GM20000 (cell line): ENCODE data around the gene MRPL58.
"Not testable (repeated sequence)": the region's sequence is repeated elsewhere in the genome, so short reads cannot be mapped to it uniquely, and the experiment has no call there.

Source experiments
- DNase-seq: peaks from one replicate; pipeline ENCODE4 v3.0.0; 2012; ENCODE audit warnings: low spot score
- TF ChIP-seq, protein P1 (sequence below): IDR thresholded peaks from 2 replicates; pipeline ENCODE4 v1.5.1; 2012; ENCODE audit warnings: mild to moderate bottlenecking, control low read depth; ENCODE audit errors: extremely low read depth, missing control alignments

Gene MRPL58

DNA sequence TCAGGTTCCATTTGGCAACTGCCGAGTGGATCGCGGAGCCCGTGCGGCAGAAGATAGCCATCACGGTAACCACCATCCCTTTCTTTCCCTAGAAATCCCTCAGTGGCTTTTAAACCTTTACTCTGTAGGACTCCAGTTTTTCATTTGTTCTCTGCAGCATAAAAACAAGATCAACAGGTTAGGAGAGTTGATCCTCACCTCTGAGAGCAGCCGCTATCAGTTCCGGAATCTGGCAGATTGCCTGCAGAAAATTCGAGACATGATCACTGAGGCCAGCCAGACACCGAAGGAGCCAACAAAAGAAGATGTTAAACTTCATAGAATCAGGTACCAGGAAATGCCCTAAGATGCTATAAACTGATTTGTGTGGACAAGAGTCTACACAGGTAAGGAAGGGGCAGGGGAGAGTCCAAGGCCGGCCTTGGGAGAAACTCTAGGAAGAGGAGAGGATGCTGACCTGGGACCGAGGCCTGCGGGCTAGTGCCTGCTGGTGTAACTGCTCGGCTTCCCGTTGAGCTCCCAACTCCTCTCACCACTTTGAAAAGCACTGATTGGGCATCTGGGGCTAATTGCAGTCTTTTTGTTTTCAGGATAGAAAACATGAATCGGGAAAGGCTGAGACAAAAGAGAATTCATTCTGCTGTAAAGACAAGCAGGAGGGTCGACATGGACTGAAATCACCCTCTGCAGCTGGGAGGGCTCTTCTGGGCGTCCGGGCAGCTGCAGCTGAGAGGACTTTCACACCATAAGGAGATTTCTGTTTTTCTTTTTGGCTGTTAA lies 8.1 kb downstream of the MRPL58 start:
- TF ChIP-seq, protein P1, sequence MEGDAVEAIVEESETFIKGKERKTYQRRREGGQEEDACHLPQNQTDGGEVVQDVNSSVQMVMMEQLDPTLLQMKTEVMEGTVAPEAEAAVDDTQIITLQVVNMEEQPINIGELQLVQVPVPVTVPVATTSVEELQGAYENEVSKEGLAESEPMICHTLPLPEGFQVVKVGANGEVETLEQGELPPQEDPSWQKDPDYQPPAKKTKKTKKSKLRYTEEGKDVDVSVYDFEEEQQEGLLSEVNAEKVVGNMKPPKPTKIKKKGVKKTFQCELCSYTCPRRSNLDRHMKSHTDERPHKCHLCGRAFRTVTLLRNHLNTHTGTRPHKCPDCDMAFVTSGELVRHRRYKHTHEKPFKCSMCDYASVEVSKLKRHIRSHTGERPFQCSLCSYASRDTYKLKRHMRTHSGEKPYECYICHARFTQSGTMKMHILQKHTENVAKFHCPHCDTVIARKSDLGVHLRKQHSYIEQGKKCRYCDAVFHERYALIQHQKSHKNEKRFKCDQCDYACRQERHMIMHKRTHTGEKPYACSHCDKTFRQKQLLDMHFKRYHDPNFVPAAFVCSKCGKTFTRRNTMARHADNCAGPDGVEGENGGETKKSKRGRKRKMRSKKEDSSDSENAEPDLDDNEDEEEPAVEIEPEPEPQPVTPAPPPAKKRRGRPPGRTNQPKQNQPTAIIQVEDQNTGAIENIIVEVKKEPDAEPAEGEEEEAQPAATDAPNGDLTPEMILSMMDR, result no peak
- no peak for DNase-seq

DNA sequence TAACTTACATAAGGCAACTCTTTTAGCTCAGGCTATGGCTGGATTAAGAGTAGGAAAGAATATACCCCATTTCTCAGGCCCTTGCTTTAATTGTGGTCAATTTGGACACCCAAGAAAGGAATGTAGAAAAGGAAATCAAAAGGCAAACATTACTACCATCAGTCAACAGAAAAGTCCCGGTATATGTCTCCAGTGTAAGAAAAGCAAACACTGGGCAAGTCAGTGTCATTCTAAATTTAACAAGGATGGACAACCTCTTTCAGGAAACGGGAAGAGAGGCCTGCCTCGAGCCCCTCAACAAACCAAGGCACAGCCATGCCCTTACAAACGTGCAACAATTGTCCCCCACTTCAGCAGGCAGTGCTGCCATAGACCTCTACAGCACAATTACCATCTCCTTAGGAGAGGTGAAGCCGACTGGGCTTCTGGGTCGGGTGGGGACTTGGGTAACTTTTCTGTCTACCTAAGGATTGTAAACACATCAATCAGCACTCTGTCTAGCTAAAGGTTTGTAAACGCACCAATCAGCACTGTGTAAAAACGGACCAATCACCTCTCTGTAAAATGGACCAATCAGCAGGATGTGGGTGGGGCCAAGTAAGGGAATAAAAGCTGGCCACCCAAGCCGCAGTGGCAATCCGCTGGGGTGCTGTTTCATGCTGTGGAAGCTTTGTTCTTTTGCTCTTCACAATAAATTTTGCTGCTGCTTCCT lies 12.4 kb downstream of the MRPL58 start:
- DNase-seq, result no peak

DNA sequence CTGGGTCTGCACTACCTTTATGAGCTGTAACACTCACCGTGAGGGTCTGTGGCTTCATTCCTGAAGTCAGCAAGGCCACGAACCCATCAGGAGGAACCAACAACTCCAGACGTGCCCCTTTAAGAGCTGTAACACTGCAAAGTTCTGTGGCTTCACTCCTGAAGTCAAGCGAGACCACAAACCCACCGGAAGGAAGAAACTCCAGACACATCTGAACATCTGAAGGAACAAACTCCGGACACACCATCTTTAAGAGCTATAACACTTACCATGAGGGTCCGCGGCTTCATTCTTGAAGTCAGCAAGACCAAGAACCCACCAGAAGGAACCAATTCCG lies 12.9 kb downstream of the MRPL58 start:
- DNase-seq, result not testable (repeated sequence)

More for the DNA sequence above, 12.4 kb downstream of the MRPL58 start:
- TF ChIP-seq, protein P1, result no peak

DNA sequence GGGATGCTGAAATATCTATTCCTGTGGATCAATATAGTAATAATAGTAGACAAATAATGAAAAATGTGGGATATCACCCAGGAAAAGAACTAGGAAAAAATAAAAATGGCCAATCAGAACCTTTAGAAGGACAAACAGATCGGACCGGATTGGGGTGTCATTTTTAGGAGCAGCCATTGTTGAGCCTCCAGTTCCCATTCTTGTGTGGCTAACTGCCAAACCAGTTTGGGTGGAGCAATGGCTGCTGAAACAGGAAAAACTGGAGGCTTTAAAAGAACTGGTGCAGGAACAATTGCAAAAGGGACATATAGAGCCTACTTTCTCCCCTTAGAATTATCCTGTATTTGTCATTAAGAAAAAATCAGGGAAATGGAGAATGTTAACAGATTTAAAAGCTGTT lies 14.2 kb downstream of the MRPL58 start:
- DNase-seq, result not testable (repeated sequence)

DNA sequence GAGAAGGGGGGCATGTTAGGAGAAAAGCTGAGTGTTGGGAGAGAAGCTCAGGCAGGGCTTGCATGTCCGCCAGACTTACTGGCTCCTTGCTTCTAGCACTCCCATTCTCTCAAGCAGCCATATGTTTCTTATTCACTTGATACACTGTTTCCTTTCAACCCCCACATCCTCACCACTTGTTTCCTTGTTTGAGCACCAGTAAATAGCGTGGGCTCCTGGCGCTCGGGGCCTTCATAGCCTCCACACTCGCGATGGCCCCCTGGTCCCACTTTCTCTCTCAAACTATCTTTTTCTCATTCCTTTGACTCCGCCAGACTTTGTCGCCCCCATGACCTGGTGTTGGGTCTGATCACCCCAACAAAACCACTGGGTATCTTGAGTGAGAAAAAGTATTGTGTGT lies 17.7 kb downstream of the MRPL58 start:
- TF ChIP-seq, protein P1, result no peak
- DNase-seq, result no peak

DNA sequence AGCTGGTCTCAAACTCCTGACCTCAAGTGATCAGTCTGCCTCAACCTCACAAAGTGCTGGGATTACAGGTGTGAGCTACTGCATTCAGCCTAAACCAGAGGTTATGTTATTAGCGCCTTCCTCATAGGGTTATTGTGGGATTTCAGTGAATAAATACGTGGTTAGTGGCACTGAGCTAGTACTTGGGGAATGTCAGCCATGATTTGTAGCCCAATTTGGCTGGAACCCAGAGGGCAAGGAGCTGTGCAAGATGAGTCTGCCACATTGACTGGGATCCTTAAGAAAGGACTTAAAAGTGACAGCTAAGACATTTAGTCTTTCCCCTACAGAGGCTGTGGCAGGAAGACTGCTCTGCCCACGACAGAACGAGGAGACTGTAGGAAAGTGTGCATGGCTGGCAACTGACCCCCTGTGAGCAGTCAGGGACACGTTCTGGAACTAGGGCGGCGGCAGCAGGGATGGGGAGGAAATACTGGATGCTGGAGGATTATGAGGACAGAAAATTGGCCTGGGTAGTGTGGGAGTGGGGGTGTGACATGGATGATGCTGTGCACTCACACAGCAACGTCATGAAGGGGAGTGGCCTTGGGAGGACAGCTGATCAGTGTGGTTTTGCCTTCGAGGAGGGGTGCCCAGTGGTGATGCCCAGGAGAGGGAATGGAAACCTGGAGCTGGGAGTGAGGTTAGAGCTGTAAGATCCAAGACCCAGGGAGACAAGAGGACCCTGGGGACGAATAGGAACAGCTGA lies 19.7 kb downstream of the MRPL58 start:
- TF ChIP-seq, protein P1, result no peak
- DNase-seq, result peak; percentile 69

DNA sequence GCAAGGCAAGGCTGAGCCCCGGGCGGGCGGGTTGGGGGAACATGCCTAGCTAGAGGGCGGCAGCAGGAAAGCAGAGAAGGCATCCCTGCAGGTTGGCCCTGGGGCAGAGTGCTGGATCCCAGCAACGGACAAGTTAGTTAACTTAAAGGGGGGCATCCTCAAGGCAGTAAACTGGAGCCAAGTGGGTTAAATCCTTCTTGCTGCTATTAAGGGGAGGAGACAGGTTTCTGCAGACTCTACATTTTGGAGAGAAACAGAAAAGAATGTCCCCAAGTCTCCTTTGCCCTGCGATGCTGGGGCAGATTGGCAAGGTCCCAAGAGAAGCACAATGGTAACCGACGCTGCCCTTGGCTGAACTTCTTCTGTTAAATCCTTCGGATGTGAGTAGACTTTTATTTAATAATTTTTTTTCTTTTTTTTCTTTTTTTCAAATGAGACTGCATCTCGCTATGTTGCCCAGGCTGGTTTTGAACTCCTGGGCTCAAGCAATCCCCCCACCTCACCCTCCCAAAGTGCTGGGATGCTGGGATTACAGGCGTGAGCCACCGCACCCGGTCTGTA lies 20.3 kb downstream of the MRPL58 start:
- DNase-seq, result no peak

More for the DNA sequence above, 20.3 kb downstream of the MRPL58 start:
- TF ChIP-seq, protein P1, result no peak
